Panc1 (cell line): ENCODE measurements around the gene SLAMF1. TPM values are rescaled to one million over a fixed set of nuclear protein-coding genes. Genes with fewer than 3 reads are reported as not detected.

Experiments
- ATAC-seq: fragments of 200-7000 bp; cut with Tn5 transposase; 2 replicates; pipeline ENCODE4 v1.9.1; 2020; ENCODE audit warnings: mild to moderate bottlenecking, moderate library complexity
- BruUV-seq: library from RNA; stranded (reverse); fragments of 400-500 nt; replicated peaks from 2 replicates; lab custom pipeline; 2021; lab: Mats Ljungman, UMichigan
- CTCF ChIA-PET: fragments of 300-600 bp; sonication (Branson Sonifier 250); formaldehyde crosslinking; loops from one replicate; lab custom pipeline; 2022; ENCODE audit warnings: antibody characterized with exemption; lab: Charles Lee
- POLR2A ChIA-PET: fragments of 300-600 bp; sonication (Branson Sonifier 250); formaldehyde crosslinking; loops from one replicate; lab custom pipeline; 2022; ENCODE audit warnings: antibody characterized with exemption; lab: Charles Lee
- DNase-seq: peaks from one replicate; pipeline ENCODE4 v3.0.0-alpha.2; 2010; ENCODE audit warnings: low read depth, low spot score
- H3K27ac ChIP-seq: 2 replicates; pipeline ENCODE4 v1.5.1; 2011; ENCODE audit warnings: mild to moderate bottlenecking, low read length, inconsistent platforms
- H3K27me3 ChIP-seq: fragments of 200-500 bp; sonication (Bioruptor generic); 2 replicates; pipeline ENCODE4 v1.6.0; 2014; ENCODE audit warnings: low read length, inconsistent platforms; ENCODE audit not compliant: control insufficient read depth, insufficient read depth
- H3K36me3 ChIP-seq: fragments of 200-500 bp; sonication (Bioruptor generic); 2 replicates; pipeline ENCODE4 v1.5.1; 2014; ENCODE audit warnings: inconsistent platforms, mild to moderate bottlenecking, low read length, moderate library complexity; ENCODE audit not compliant: control insufficient read depth, insufficient read depth
- H3K4me1 ChIP-seq: 2 replicates; pipeline ENCODE4 v1.5.1; 2011; ENCODE audit warnings: inconsistent platforms, mild to moderate bottlenecking, low read length, moderate library complexity; ENCODE audit not compliant: control insufficient read depth, insufficient read depth
- H3K4me3 ChIP-seq, 2 experiments: 2 replicates each; pipeline ENCODE4 v1.5.1; 2011 to 2012; ENCODE audit warnings: low read depth in 2 of 2, low read length in 2 of 2, mild to moderate bottlenecking in 2 of 2, inconsistent platforms in 1 of 2, moderate library complexity in 1 of 2
- H3K9me3 ChIP-seq: fragments of 200-500 bp; sonication (Bioruptor generic); 2 replicates; pipeline ENCODE4 v1.5.1; 2014; ENCODE audit warnings: low read depth, mild to moderate bottlenecking, inconsistent platforms, low read length, moderate library complexity; ENCODE audit not compliant: control insufficient read depth, insufficient read depth
- POLR2AphosphoS5 ChIP-seq: IDR thresholded peaks from 2 replicates; pipeline ENCODE4 v1.6.1; 2012; ENCODE audit warnings: mild to moderate bottlenecking, low read depth, low read length, moderate library complexity
- SIN3A ChIP-seq: IDR thresholded peaks from 2 replicates; pipeline ENCODE4 v1.6.1; 2012; ENCODE audit warnings: low read depth, mild to moderate bottlenecking, low read length, moderate library complexity, borderline replicate concordance; ENCODE audit not compliant: insufficient read depth
- TCF7L2 ChIP-seq: IDR thresholded peaks from 2 replicates; pipeline ENCODE4 v1.6.1; 2011; ENCODE audit warnings: mild to moderate bottlenecking, low read depth, low read length, inconsistent platforms
- in situ Hi-C: cut with HindIII; loops from 2 replicates; pipeline ENCODE4 v1.10.0; 2016; ENCODE audit warnings: low sequenced_read_pairs, low pct_unique_long_range_greater_than_20kb
- intact Hi-C: fragments of 100-400 bp; cut with micrococcal nuclease; formaldehyde crosslinking; loops from one replicate; pipeline ENCODE4 v1.10.0; 2022; ENCODE audit not compliant: unreplicated experiment
- total RNA-seq: library from RNA; stranded (reverse); gene quantifications from one replicate; pipeline ENCODE4 v1.2.1, GENCODE V29; 2021; ENCODE audit not compliant: unreplicated experiment
- TF ChIP-seq, protein P1 (sequence below), 2 experiments: IDR thresholded peaks; 2 replicates each; pipeline ENCODE4 v1.6.1; 2011 to 2012; ENCODE audit warnings: low read depth in 2 of 2, control low read depth in 1 of 2, low read length in 1 of 2, mild to moderate bottlenecking in 1 of 2, moderate library complexity in 1 of 2; ENCODE audit not compliant: insufficient read depth in 1 of 2
- TF ChIP-seq, protein P2 (sequence below): fragments of 450-650 bp; IDR thresholded peaks from 2 replicates; pipeline ENCODE4 v1.5.1; 2017; ENCODE audit warnings: mild to moderate bottlenecking

The SLAMF1 gene
- total RNA-seq, 1 experiment from 2014 or later, result not detected

GRCh38 chr1:160630523-160631451, 16.1 kb downstream of the SLAMF1 start:
- Histone ChIP-seq H3K4me1 (no peaks in the 10 kb centered on the region), H3K9me3 (no peaks in the 10 kb centered on the region), H3K27me3 (no peaks in the 10 kb centered on the region), H3K36me3 (no peaks in the 10 kb centered on the region), H3K4me3 (no peak overlapping the region), H3K27ac (no peak overlapping the region)
- CTCF ChIA-PET, result no interaction called here
- ATAC-seq (no peak), DNase-seq (no peak)
- no TSS peak for BruUV-seq
- TF ChIP-seq, protein P1, sequence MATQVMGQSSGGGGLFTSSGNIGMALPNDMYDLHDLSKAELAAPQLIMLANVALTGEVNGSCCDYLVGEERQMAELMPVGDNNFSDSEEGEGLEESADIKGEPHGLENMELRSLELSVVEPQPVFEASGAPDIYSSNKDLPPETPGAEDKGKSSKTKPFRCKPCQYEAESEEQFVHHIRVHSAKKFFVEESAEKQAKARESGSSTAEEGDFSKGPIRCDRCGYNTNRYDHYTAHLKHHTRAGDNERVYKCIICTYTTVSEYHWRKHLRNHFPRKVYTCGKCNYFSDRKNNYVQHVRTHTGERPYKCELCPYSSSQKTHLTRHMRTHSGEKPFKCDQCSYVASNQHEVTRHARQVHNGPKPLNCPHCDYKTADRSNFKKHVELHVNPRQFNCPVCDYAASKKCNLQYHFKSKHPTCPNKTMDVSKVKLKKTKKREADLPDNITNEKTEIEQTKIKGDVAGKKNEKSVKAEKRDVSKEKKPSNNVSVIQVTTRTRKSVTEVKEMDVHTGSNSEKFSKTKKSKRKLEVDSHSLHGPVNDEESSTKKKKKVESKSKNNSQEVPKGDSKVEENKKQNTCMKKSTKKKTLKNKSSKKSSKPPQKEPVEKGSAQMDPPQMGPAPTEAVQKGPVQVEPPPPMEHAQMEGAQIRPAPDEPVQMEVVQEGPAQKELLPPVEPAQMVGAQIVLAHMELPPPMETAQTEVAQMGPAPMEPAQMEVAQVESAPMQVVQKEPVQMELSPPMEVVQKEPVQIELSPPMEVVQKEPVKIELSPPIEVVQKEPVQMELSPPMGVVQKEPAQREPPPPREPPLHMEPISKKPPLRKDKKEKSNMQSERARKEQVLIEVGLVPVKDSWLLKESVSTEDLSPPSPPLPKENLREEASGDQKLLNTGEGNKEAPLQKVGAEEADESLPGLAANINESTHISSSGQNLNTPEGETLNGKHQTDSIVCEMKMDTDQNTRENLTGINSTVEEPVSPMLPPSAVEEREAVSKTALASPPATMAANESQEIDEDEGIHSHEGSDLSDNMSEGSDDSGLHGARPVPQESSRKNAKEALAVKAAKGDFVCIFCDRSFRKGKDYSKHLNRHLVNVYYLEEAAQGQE (IDR thresholded peaks at IDR 0.05; ENCODE audit: insufficient read depth in 1 of 2, low read depth in 2 of 2, low read length in 1 of 2), result no peak
- TF ChIP-seq TCF7L2 (no peak), SIN3A (no peak), POLR2AphosphoS5 (no peak)
- TF ChIP-seq, protein P2, sequence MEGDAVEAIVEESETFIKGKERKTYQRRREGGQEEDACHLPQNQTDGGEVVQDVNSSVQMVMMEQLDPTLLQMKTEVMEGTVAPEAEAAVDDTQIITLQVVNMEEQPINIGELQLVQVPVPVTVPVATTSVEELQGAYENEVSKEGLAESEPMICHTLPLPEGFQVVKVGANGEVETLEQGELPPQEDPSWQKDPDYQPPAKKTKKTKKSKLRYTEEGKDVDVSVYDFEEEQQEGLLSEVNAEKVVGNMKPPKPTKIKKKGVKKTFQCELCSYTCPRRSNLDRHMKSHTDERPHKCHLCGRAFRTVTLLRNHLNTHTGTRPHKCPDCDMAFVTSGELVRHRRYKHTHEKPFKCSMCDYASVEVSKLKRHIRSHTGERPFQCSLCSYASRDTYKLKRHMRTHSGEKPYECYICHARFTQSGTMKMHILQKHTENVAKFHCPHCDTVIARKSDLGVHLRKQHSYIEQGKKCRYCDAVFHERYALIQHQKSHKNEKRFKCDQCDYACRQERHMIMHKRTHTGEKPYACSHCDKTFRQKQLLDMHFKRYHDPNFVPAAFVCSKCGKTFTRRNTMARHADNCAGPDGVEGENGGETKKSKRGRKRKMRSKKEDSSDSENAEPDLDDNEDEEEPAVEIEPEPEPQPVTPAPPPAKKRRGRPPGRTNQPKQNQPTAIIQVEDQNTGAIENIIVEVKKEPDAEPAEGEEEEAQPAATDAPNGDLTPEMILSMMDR, result no peak
- in situ Hi-C loops, result no loop called here
- intact Hi-C loops, result no loop called here
- POLR2A ChIA-PET, result no interaction called here

DNA sequence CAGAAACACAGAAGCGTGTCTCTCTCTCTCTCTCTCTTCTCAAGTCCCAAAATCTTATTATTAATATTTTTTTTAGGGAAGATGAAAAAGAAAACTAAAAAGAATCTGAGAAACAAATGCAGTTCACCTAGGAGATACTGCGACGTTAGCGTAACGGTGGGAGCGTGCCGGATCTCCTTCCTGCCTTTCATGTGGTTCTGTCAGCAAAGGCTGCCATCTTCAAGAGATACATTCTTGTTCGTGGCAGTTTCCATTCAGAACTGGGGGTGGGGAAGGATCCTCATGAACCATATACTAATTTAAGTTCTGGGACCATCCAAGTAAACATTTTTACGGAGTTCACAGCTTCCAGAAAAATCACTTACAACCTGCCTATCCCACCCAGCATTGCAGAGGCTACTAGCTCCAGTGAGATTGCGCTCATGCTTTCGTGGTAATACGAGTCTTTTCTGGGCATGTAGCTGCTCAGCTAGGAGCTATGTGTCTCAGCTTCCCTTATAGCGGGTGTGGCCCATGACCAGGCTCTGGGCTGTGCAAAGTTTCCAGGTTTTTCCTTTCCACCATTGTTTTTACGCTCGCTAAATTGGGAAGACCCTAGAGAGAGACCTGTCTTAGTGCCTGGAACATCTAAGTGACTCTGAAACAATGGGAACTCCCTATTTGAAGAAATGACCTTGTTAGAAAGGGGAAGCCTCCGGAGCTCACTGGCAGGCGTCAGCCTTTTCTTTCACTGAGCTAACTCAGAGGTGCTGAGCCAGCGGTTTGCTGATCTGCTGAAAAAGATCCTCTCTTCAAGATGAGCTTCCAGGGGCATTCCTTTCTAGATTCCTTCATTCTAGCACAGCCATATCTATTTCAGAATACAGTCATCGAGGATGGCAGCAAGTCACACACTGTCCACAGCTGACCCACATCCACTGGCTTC, 17.3 kb downstream of the SLAMF1 start:
- in situ Hi-C loops, result no loop called here
- H3K27me3 ChIP-seq, result no peaks in the 10 kb centered on the region
- intact Hi-C loops, result no loop called here
- TF ChIP-seq POLR2AphosphoS5 (no peak), TCF7L2 (no peak), SIN3A (no peak)
- TF ChIP-seq, protein P1 (IDR thresholded peaks at IDR 0.05; ENCODE audit: insufficient read depth in 1 of 2, low read depth in 2 of 2, low read length in 1 of 2), result no peak
- TF ChIP-seq, protein P2, result no peak
- CTCF ChIA-PET, result no interaction called here
- no peak overlapping the region for H3K27ac ChIP-seq
- POLR2A ChIA-PET, result no interaction called here
- DNase-seq (no peak), ATAC-seq (no peak)
- no peak overlapping the region for H3K4me3 ChIP-seq
- BruUV-seq, result no TSS peak
- no peaks in the 10 kb centered on the region for H3K4me1 ChIP-seq
- no peaks in the 10 kb centered on the region for H3K9me3 ChIP-seq
- H3K36me3 ChIP-seq, result no peaks in the 10 kb centered on the region
